HL-60 (cell line): Measurements from ENCODE around the gene LGR6.

ENCODE experiments used
- DNase-seq, 2 experiments: peaks; one replicate each; pipeline ENCODE4 v3.0.0-alpha.2; 2010 to 2020; ENCODE audit warnings: low read depth in 1 of 2, low spot score in 1 of 2
- H3K27ac ChIP-seq: fragments of 250-450 bp; sonication (Bioruptor Pico); replicated peaks from 2 replicates; pipeline ENCODE4 v1.5.1; 2020; ENCODE audit warnings: mild to moderate bottlenecking, moderate library complexity
- H3K27me3 ChIP-seq: fragments of 250-450 bp; sonication (Bioruptor Pico); 2 replicates; pipeline ENCODE4 v1.5.1; 2021; ENCODE audit warnings: mild to moderate bottlenecking, moderate library complexity; ENCODE audit not compliant: insufficient read depth, poor library complexity, severe bottlenecking
- H3K4me3 ChIP-seq: replicated peaks from 2 replicates; pipeline ENCODE4 v1.5.1; 2011; ENCODE audit warnings: mild to moderate bottlenecking, control low read depth, low read length; ENCODE audit not compliant: insufficient read depth
- CTCF ChIP-seq: IDR thresholded peaks from one replicate; pipeline ENCODE4 v1.5.1; 2011; ENCODE audit warnings: low read length, control low read depth, inconsistent platforms; ENCODE audit not compliant: insufficient read depth
- GABPA ChIP-seq: IDR thresholded peaks from 2 replicates; pipeline ENCODE4 v1.6.1; 2012; ENCODE audit warnings: low read depth
- POLR2AphosphoS5 ChIP-seq: IDR thresholded peaks from 2 replicates; pipeline ENCODE4 v1.6.1; 2012; ENCODE audit warnings: low read depth
- SPI1 ChIP-seq: IDR thresholded peaks from 2 replicates; pipeline ENCODE4 v1.6.1; 2012; ENCODE audit warnings: low read depth, mild to moderate bottlenecking, borderline replicate concordance
- TF ChIP-seq, protein P1 (sequence below): IDR thresholded peaks from 2 replicates; pipeline ENCODE4 v1.6.1; 2012; ENCODE audit warnings: low read depth; ENCODE audit not compliant: insufficient replicate concordance

The LGR6 gene

DNA sequence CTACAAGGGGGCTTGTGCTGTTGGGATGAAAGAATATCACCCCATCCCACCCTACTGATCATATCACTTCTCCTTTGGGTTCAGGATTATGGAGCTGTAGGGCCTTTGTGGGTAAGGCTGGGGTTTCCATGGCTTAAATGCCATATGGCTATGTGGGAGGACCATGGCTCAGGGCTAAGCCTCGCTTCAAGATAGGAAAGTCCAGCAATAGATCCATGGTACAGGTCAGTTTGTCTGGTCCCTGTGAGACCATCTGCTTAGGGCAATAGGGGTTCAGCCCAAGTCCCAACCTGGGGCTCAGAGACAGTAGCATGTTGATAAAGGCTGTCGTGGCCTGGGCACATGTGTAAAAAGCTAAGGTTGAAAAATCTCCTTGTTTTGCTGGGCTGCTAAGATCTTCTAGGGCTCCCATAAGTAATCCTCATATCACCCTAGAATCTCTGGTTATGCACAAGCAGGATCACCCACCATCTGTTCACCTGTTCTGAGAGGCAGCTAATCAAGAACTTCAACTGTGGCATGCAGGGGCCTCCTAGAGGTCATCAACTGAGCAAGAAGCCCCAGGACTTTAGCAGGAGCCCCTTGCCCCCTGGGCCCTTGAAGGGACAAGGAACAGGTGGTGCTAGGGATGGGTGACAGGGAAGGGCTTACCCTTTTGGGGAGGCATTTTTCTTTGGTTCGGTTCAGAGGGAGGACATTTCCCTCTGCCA, 81.6 kb downstream of the LGR6 start:
- H3K27ac ChIP-seq, result no peak overlapping the region
- TF ChIP-seq GABPA (no peak), POLR2AphosphoS5 (no peak), CTCF (no peak), SPI1 (no peak)
- TF ChIP-seq, protein P1, sequence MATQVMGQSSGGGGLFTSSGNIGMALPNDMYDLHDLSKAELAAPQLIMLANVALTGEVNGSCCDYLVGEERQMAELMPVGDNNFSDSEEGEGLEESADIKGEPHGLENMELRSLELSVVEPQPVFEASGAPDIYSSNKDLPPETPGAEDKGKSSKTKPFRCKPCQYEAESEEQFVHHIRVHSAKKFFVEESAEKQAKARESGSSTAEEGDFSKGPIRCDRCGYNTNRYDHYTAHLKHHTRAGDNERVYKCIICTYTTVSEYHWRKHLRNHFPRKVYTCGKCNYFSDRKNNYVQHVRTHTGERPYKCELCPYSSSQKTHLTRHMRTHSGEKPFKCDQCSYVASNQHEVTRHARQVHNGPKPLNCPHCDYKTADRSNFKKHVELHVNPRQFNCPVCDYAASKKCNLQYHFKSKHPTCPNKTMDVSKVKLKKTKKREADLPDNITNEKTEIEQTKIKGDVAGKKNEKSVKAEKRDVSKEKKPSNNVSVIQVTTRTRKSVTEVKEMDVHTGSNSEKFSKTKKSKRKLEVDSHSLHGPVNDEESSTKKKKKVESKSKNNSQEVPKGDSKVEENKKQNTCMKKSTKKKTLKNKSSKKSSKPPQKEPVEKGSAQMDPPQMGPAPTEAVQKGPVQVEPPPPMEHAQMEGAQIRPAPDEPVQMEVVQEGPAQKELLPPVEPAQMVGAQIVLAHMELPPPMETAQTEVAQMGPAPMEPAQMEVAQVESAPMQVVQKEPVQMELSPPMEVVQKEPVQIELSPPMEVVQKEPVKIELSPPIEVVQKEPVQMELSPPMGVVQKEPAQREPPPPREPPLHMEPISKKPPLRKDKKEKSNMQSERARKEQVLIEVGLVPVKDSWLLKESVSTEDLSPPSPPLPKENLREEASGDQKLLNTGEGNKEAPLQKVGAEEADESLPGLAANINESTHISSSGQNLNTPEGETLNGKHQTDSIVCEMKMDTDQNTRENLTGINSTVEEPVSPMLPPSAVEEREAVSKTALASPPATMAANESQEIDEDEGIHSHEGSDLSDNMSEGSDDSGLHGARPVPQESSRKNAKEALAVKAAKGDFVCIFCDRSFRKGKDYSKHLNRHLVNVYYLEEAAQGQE, result no peak
- H3K4me3 ChIP-seq, result no peak overlapping the region
- no peak for DNase-seq
- peaks cover 2% of the 10 kb centered on the region for H3K27me3 ChIP-seq

DNA sequence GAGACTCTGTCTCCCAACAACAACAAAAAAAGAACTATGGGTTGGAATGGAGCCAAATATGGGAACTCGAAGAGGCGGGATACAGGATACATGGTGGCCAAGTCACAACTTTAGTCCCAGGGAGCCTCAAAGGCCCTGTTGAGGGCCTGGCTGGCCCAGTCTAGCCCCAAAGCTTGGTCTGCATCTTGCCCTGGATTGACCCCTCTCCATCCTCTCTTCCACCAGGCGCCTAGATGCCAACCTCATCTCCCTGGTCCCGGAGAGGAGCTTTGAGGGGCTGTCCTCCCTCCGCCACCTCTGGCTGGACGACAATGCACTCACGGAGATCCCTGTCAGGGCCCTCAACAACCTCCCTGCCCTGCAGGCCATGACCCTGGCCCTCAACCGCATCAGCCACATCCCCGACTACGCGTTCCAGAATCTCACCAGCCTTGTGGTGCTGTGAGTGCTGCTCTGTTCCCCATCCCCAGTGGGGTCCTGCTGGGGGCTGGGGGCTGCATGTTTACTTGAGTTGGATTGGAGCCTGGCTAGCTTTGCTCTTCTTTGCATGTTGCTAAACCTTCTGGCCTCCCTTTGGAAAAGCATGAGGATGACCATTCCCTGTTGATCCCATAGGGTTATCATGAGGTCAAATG, 82.6 kb downstream of the LGR6 start:
- TF ChIP-seq GABPA (no peak), CTCF (no peak), SPI1 (no peak), POLR2AphosphoS5 (no peak)
- no peak for DNase-seq
- Histone ChIP-seq H3K27ac (no peak overlapping the region), H3K4me3 (no peak overlapping the region), H3K27me3 (peaks cover 2% of the 10 kb centered on the region)

- Histone ChIP-seq H3K4me3 (no peak overlapping the region), H3K27me3 (peaks cover 2% of the 10 kb centered on the region), H3K27ac (no peak overlapping the region)
- DNase-seq, result no peak
- no peak for TF ChIP-seq SPI1
- TF ChIP-seq CTCF, result no peak
- TF ChIP-seq, protein P1, result no peak
- no peak for TF ChIP-seq GABPA
- TF ChIP-seq POLR2AphosphoS5, result no peak
Measured at GRCh38 chr1:202276920-202277319, 83.3 kb downstream of the LGR6 start.
